K562 (cell line): Measurements from ENCODE around the gene ZNF85.

Experiments
- RCOR1 ChIP-seq, 2 experiments: IDR thresholded peaks; 2 replicates each; pipeline ENCODE4 v1.6.1; 2012; ENCODE audit warnings: low read depth in 2 of 2, low read length in 2 of 2, borderline replicate concordance in 1 of 2, improper control_type of control experiment in 1 of 2
- STAG1 ChIP-seq: sonication (generic); formaldehyde crosslinking; IDR thresholded peaks from 2 replicates; pipeline ENCODE4 v1.5.0; 2020; ENCODE audit warnings: missing genetic modification reagents, borderline replicate concordance
- U2AF2 ChIP-seq: fragments of 200-400 bp; formaldehyde crosslinking; optimal IDR thresholded peaks from 2 replicates; pipeline ENCODE3; 2017; ENCODE audit warnings: low read depth, mild to moderate bottlenecking, low read length
- ZBTB7A ChIP-seq: IDR thresholded peaks from 2 replicates; pipeline ENCODE4 v1.6.1; 2011; ENCODE audit warnings: low read depth, mild to moderate bottlenecking, low read length, moderate library complexity, borderline replicate concordance; ENCODE audit not compliant: control insufficient read depth
- ZNF23 ChIP-seq: fragments of 250-450 bp; sonication (Bioruptor Pico); IDR thresholded peaks from 2 replicates; pipeline ENCODE4 v1.4.0; 2020; ENCODE audit warnings: mild to moderate bottlenecking
- TF ChIP-seq, protein P1 (sequence below), 3 experiments: IDR thresholded peaks in 2 of 3; conservative IDR thresholded peaks in 1 of 3; 2 replicates each; pipeline ENCODE4 v1.5.1; 2011 to 2012; ENCODE audit warnings: low read length in 3 of 3, mild to moderate bottlenecking in 3 of 3, control low read depth in 2 of 3, improper control_type of control experiment in 1 of 3, inconsistent platforms in 1 of 3, low read depth in 1 of 3, mixed read lengths in 1 of 3, moderate library complexity in 1 of 3; ENCODE audit not compliant: insufficient read depth in 2 of 3

GRCh38 chr19:20969898-20970297 is 46.8 kb downstream of the ZNF85 start:
- TF ChIP-seq, protein P1, sequence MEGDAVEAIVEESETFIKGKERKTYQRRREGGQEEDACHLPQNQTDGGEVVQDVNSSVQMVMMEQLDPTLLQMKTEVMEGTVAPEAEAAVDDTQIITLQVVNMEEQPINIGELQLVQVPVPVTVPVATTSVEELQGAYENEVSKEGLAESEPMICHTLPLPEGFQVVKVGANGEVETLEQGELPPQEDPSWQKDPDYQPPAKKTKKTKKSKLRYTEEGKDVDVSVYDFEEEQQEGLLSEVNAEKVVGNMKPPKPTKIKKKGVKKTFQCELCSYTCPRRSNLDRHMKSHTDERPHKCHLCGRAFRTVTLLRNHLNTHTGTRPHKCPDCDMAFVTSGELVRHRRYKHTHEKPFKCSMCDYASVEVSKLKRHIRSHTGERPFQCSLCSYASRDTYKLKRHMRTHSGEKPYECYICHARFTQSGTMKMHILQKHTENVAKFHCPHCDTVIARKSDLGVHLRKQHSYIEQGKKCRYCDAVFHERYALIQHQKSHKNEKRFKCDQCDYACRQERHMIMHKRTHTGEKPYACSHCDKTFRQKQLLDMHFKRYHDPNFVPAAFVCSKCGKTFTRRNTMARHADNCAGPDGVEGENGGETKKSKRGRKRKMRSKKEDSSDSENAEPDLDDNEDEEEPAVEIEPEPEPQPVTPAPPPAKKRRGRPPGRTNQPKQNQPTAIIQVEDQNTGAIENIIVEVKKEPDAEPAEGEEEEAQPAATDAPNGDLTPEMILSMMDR (IDR thresholded peaks at IDR 0.05 in 2 of 3, conservative IDR thresholded peaks at IDR 0.05 in 1 of 3; ENCODE audit: insufficient read depth in 2 of 3, low read depth in 1 of 3, low read length in 3 of 3): no peak
- TF ChIP-seq RCOR1 (IDR thresholded peaks at IDR 0.05; ENCODE audit: borderline replicate concordance in 1 of 2, low read depth in 2 of 2, low read length in 2 of 2) (no peak), ZNF23 (CRISPR knock-in tag) (no peak), U2AF2 (no peak), ZBTB7A (no peak), STAG1 (no peak)
